ENCODE measurements around the gene ZNF689. TPM values are rescaled to one million over a fixed set of nuclear protein-coding genes. Genes with fewer than 3 reads are reported as not detected.

Gene ZNF689
- total and polyA plus RNA-seq, 7 experiments from 2014 or later = 6.8 to 15.6 (median 12.4) TPM

DNA sequence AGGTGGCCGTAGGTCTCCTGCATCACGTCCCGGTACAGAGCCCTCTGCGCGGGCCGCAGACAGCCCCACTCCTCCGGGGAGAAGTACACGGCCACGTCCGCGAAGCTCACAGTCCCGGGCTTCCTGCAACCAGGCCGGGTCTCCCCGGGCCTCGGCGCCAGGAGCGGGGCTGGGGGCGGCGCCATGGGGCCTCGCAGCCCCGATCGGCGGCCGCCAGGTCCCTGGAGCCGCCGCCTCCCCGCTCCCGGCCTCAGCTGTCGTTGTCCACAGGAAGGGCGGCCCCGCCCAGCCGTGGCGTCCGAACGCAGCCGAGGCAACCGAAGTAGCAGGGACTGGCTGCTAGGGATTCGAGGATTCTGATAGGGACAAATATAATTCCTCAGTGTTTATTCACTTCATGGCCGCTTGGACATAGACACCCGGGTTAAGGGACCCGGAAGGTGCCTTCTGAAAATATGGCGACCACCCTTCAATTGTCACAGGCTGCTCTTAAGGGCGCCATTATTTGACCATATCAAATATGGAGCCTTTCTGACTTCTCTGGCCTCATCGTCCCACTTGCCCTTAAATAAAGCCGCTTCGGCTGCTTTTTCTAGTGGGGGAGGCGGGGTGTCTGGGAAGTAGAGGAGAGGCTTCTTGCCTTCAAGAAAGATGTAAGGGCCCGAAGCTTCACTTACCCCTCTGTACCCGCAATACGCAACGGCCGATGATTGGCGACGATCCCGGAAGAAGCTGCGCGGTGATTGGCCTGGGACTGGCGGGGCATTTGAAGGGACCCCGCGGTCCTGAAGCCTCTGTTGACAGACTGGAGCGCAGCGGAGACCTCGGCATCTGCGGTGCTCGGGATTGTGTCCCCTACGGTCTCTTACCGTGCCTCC lies 38.5 kb downstream of the ZNF689 start, which contains the start of gene ZNF688:
Gene ZNF688 (minus strand): TSS at position 270 of the 878 bp plus-strand sequence. CDS start 85 bp downstream, at position 185.
- Mint-ChIP-seq H3K9me3 (no peaks in the 10 kb centered on the region), H3K36me3 (peaks cover 0 to 9% (median 0%) of the 10 kb centered on the region in 5 donors), H3K27ac (peak within 1 kb of the TSS; percentile 92 to 98 (median 95)), H3K4me3 (peak within 1 kb of the TSS; percentile 87 to 98 (median 90)), H3K4me1 (peaks cover 20 to 54% (median 42%) of the 10 kb centered on the region in 7 donors), H3K27me3 (no peaks in the 10 kb centered on the region)
- peak within 1 kb of the TSS; percentile 94 for H3K27ac ChIP-seq (ENCODE audit: low read depth, low read length)
- DNase-seq = peak; percentile 74 to 99 (median 97)
- H3K4me1 ChIP-seq (ENCODE audit: control insufficient read depth in 2 of 2, insufficient read depth in 2 of 2, low read length in 2 of 2) = peaks cover 36 to 38% of the 10 kb centered on the region in 2 donors
- no peaks in the 10 kb centered on the region for H3K36me3 ChIP-seq (ENCODE audit: control insufficient read depth in 2 of 3, insufficient read depth in 3 of 3, low read length in 3 of 3)
- H3K4me3 ChIP-seq (ENCODE audit: low read length) = peak within 1 kb of the TSS; percentile 88
- no peaks in the 10 kb centered on the region for H3K9me3 ChIP-seq (ENCODE audit: control insufficient read depth in 2 of 3, low read length in 3 of 3)
- intact Hi-C loops (cut with micrococcal nuclease) = loop anchor here (1.0 to 2.0 kb wide), 13 partner anchors 13 to 386 kb away; partner anchors contain the start of genes DCTPP1 (in 2 of the 2), FBRS (in 2 of the 2), PRR14 (in 2 of the 2) and ZNF768 (in 2 of the 2)
- ATAC-seq = peak; percentile 89
- ChIA-PET CTCF (interaction anchor here (0.8 to 2.1 kb wide), 7 partner anchors 10 to 142 kb away, joined by 3 to 11 read pairs (median 5); partner anchors contain the start of genes DCTPP1 and ZNF764), POLR2A (interaction anchor here (0.6 to 3.7 kb wide), 38 partner anchors 10 to 622 kb away, joined by 3 to 149 read pairs (median 4); partner anchors contain the start of genes CORO1A, DCTPP1, FBRS and PRR14)
- H3K27me3 ChIP-seq (ENCODE audit: control insufficient read depth in 2 of 2, insufficient read depth in 2 of 2, low read length in 2 of 2) = no peaks in the 10 kb centered on the region

GRCh38 chr16:30570636-30571444 lies 39.3 kb downstream of the ZNF689 start:
- Histone ChIP-seq H3K36me3 (ENCODE audit: control insufficient read depth in 2 of 3, insufficient read depth in 3 of 3, low read length in 3 of 3) (no peaks in the 10 kb centered on the region), H3K4me1 (ENCODE audit: control insufficient read depth in 2 of 2, insufficient read depth in 2 of 2, low read length in 2 of 2) (peaks cover 36 to 38% of the 10 kb centered on the region in 2 donors), H3K27me3 (ENCODE audit: control insufficient read depth in 2 of 2, insufficient read depth in 2 of 2, low read length in 2 of 2) (no peaks in the 10 kb centered on the region), H3K9me3 (ENCODE audit: control insufficient read depth in 2 of 3, low read length in 3 of 3) (no peaks in the 10 kb centered on the region), H3K4me3 (ENCODE audit: low read length) (peak overlapping the region; percentile 88), H3K27ac (ENCODE audit: low read depth, low read length) (peak overlapping the region; percentile 94)
- DNase-seq (peak in 1 of 9 donors; percentile 33), ATAC-seq (no peak)
- peak overlapping the region; percentile 83 to 96 (median 88) for H3K4me3 Mint-ChIP-seq
- peak overlapping the region; percentile 54 to 97 (median 92) for H3K27ac Mint-ChIP-seq
- peaks cover 0 to 8% (median 0%) of the 10 kb centered on the region in 5 donors for H3K36me3 Mint-ChIP-seq
- peaks cover 0 to 2% (median 0%) of the 10 kb centered on the region in 11 donors for H3K9me3 Mint-ChIP-seq
- ChIA-PET POLR2A (interaction anchor here (0.7 to 3.7 kb wide), 26 partner anchors 11 to 503 kb away, joined by 3 to 149 read pairs (median 5); partner anchors contain the start of genes DCTPP1, FBRS, PRR14 and SEPTIN1), CTCF (interaction anchor here (0.6 to 2.1 kb wide), 6 partner anchors 11 to 58 kb away, joined by 3 to 11 read pairs (median 6); partner anchors contain the start of gene ZNF764)
- peaks cover 20 to 62% (median 50%) of the 10 kb centered on the region in 7 donors for H3K4me1 Mint-ChIP-seq
- intact Hi-C loops (cut with micrococcal nuclease) = loop anchor here in 1 of 2 donors (1.0 to 2.0 kb wide), 2 partner anchors 13 to 44 kb away; partner anchors contain the start of genes ZNF764 and ZNF768
- H3K27me3 Mint-ChIP-seq = no peaks in the 10 kb centered on the region

DNA sequence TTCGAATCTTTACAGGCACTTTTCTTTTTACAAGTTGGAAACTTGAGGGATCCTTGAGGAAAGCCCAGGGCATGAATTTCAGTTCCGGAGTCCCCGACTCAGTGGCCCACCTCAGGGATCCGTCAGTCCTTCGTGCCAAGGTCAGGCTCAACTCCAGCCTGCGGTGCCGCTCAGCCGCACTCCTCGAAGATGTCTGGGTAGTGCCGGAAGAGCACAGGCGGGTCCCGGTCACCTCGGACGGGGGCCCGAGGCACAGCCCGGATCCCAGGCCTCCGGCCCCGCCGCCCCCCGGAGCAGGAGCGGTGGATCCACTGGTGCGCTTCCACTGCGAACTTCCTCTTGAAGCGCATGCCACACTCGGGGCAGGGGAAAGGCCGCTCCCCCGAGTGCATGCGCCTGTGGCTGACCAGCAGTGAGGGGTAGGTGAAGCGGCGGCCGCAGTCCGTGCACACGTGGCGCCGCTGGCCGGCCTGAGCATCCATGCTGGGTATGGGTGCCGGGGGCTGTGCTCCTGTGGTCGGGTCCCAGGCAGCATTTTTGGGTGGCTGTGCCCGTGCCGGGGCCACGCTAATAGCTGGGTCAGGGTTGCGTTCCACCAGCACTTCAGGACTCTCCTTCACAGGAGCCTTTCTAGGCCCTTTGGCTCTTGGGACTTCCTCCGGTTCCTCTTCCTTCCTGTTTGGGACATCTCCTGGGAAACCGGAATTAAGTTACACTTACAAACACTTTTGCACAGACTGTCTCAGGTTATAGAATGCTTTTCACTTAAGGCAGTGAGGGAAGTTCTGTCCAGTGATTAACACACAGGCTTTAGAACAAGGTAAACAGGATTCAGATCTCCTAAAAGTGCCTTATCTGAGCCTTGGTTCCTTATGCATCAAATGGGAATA lies 40.2 kb downstream of the ZNF689 start:
- H3K27me3 Mint-ChIP-seq = no peaks in the 10 kb centered on the region
- peaks cover 36 to 38% of the 10 kb centered on the region in 2 donors for H3K4me1 ChIP-seq (ENCODE audit: control insufficient read depth in 2 of 2, insufficient read depth in 2 of 2, low read length in 2 of 2)
- no peak for ATAC-seq
- POLR2A ChIA-PET = interaction anchor here (0.7 to 3.7 kb wide), 11 partner anchors 11 to 483 kb away, joined by 3 to 149 read pairs (median 11); partner anchors contain the start of genes DCTPP1, FBRS, SEPTIN1 and ZNF747
- CTCF ChIA-PET = interaction anchor here (0.6 to 2.1 kb wide), 3 partner anchors 12 to 34 kb away, joined by 3 to 11 read pairs (median 8); partner anchors contain the start of gene ZNF764
- H3K36me3 ChIP-seq (ENCODE audit: control insufficient read depth in 2 of 3, insufficient read depth in 3 of 3, low read length in 3 of 3) = no peaks in the 10 kb centered on the region
- H3K9me3 ChIP-seq (ENCODE audit: control insufficient read depth in 2 of 3, low read length in 3 of 3) = no peaks in the 10 kb centered on the region
- H3K27me3 ChIP-seq (ENCODE audit: control insufficient read depth in 2 of 2, insufficient read depth in 2 of 2, low read length in 2 of 2) = no peaks in the 10 kb centered on the region
- intact Hi-C loops (cut with micrococcal nuclease) = loop anchor here in 1 of 2 donors (2.0 kb wide), 1 partner anchor 43 kb away; the partner anchor contains the start of gene ZNF768
- H3K4me1 Mint-ChIP-seq = peaks cover 20 to 68% (median 49%) of the 10 kb centered on the region in 7 donors
- peaks cover 0 to 7% (median 0%) of the 10 kb centered on the region in 5 donors for H3K36me3 Mint-ChIP-seq
- no peak for DNase-seq
- peak overlapping the region; percentile 25 to 99 (median 91) for H3K27ac Mint-ChIP-seq
- peaks cover 0 to 2% (median 0%) of the 10 kb centered on the region in 11 donors for H3K9me3 Mint-ChIP-seq
- no peak overlapping the region for H3K27ac ChIP-seq (ENCODE audit: low read depth, low read length)
- peak overlapping the region in 9 of 10 donors; percentile 37 to 96 (median 87) for H3K4me3 Mint-ChIP-seq
- no peak overlapping the region for H3K4me3 ChIP-seq (ENCODE audit: low read length)

DNA sequence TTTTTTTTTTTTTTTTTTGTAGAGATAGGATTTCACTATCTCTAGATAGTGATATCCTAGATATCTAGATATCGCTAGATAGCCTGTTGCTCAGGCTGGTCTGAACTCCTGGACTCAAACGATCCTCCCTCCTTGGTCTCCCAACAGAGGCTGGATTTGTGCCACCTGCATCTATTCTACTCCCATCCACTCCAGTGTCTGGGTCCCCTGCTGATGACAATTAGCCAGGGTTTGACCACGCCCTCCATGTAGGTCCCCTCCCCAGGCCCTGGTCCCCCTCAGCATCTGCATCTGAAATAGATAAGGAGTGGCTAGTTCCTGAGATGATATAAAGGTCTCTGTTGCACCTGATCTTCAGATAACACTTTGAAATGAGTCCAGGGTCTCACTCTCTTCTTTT lies 40.9 kb downstream of the ZNF689 start:
- Mint-ChIP-seq H3K9me3 (peaks cover 0 to 2% (median 0%) of the 10 kb centered on the region in 11 donors), H3K4me3 (peak overlapping the region in 8 of 10 donors; percentile 11 to 84 (median 33)), H3K27me3 (no peaks in the 10 kb centered on the region), H3K4me1 (peaks cover 20 to 64% (median 44%) of the 10 kb centered on the region in 7 donors), H3K27ac (peak overlapping the region; percentile 51 to 100 (median 98)), H3K36me3 (peaks cover 0 to 4% (median 0%) of the 10 kb centered on the region in 5 donors)
- Histone ChIP-seq H3K27ac (ENCODE audit: low read depth, low read length) (peak overlapping the region; percentile 85), H3K4me3 (ENCODE audit: low read length) (no peak overlapping the region), H3K9me3 (ENCODE audit: control insufficient read depth in 2 of 3, low read length in 3 of 3) (no peaks in the 10 kb centered on the region), H3K4me1 (ENCODE audit: control insufficient read depth in 2 of 2, insufficient read depth in 2 of 2, low read length in 2 of 2) (peaks cover 36 to 38% of the 10 kb centered on the region in 2 donors), H3K36me3 (ENCODE audit: control insufficient read depth in 2 of 3, insufficient read depth in 3 of 3, low read length in 3 of 3) (no peaks in the 10 kb centered on the region), H3K27me3 (ENCODE audit: control insufficient read depth in 2 of 2, insufficient read depth in 2 of 2, low read length in 2 of 2) (no peaks in the 10 kb centered on the region)
- ChIA-PET POLR2A (interaction anchor here (0.6 to 3.2 kb wide), 6 partner anchors 11 to 139 kb away, joined by 4 to 18 read pairs (median 12); partner anchors contain the start of genes DCTPP1, FBRS, ZNF747 and ZNF764), CTCF (no interaction called here)
- intact Hi-C loops (cut with micrococcal nuclease) = no loop called here
- ATAC-seq (no peak), DNase-seq (no peak)

GRCh38 chr16:30567991-30568638 lies 42.1 kb downstream of the ZNF689 start:
- Mint-ChIP-seq H3K4me3 (peak overlapping the region; percentile 71 to 91 (median 84)), H3K27me3 (no peaks in the 10 kb centered on the region), H3K27ac (peak overlapping the region; percentile 97 to 100 (median 99)), H3K4me1 (peaks cover 20 to 59% (median 40%) of the 10 kb centered on the region in 7 donors), H3K9me3 (peaks cover 0 to 2% (median 0%) of the 10 kb centered on the region in 11 donors), H3K36me3 (peaks cover 0 to 4% (median 0%) of the 10 kb centered on the region in 5 donors)
- Histone ChIP-seq H3K27ac (ENCODE audit: low read depth, low read length) (peak overlapping the region; percentile 85), H3K4me1 (ENCODE audit: control insufficient read depth in 2 of 2, insufficient read depth in 2 of 2, low read length in 2 of 2) (peaks cover 36 to 38% of the 10 kb centered on the region in 2 donors), H3K4me3 (ENCODE audit: low read length) (peak overlapping the region; percentile 9), H3K9me3 (ENCODE audit: control insufficient read depth in 2 of 3, low read length in 3 of 3) (no peaks in the 10 kb centered on the region), H3K27me3 (ENCODE audit: control insufficient read depth in 2 of 2, insufficient read depth in 2 of 2, low read length in 2 of 2) (no peaks in the 10 kb centered on the region), H3K36me3 (ENCODE audit: control insufficient read depth in 2 of 3, insufficient read depth in 3 of 3, low read length in 3 of 3) (no peaks in the 10 kb centered on the region)
- intact Hi-C loops (cut with micrococcal nuclease) = loop anchor here in 1 of 2 donors (1.0 kb wide), 1 partner anchor 138 kb away; the partner anchor contains the start of gene DCTPP1
- ChIA-PET CTCF (interaction anchor here (0.7 to 1.0 kb wide), 2 partner anchors 11 to 100 kb away, joined by 4 to 6 read pairs; no protein-coding TSS in a partner anchor), POLR2A (interaction anchor here (0.6 to 3.2 kb wide), 18 partner anchors 10 to 539 kb away, joined by 3 to 18 read pairs (median 4); partner anchors contain the start of genes DCTPP1, FBRS, SEPTIN1 and ZNF747)
- DNase-seq (peak in 8 of 9 donors; percentile 48 to 85 (median 78)), ATAC-seq (peak; percentile 59)

All from naive thymus-derived CD4-positive, alpha-beta T cell (primary cell).